Hepatocyte (in vitro differentiated cells): ENCODE data around the gene SBK2. TPM values are rescaled to one million over a fixed set of nuclear protein-coding genes. Genes with fewer than 3 reads are reported as not detected.

ENCODE experiments used
- DNase-seq: peaks from one replicate; pipeline ENCODE4 v3.0.0-alpha.2; 2016; ENCODE audit warnings: low spot score
- H2AFZ ChIP-seq: fragments of 200-600 bp; sonication (generic); 2 replicates; pipeline ENCODE4 v1.6.0; 2016; ENCODE audit warnings: antibody characterized with exemption, mild to moderate bottlenecking
- H3K27ac ChIP-seq: fragments of 200-600 bp; sonication (generic); 2 replicates; pipeline ENCODE4 v1.5.1; 2016; ENCODE audit warnings: mild to moderate bottlenecking
- H3K27me3 ChIP-seq: fragments of 200-600 bp; sonication (generic); 2 replicates; pipeline ENCODE4 v1.6.1; 2016
- H3K36me3 ChIP-seq: fragments of 200-600 bp; sonication (generic); replicated peaks from 2 replicates; pipeline ENCODE4 v1.5.1; 2016; ENCODE audit warnings: low read depth; ENCODE audit not compliant: insufficient read depth
- H3K4me1 ChIP-seq: fragments of 200-600 bp; sonication (generic); 2 replicates; pipeline ENCODE4 v1.5.1; 2016; ENCODE audit warnings: mild to moderate bottlenecking, moderate library complexity; ENCODE audit not compliant: insufficient read depth
- H3K4me2 ChIP-seq: fragments of 200-600 bp; sonication (generic); 2 replicates; pipeline ENCODE4 v1.6.0; 2016
- H3K4me3 ChIP-seq: fragments of 200-600 bp; sonication (generic); 2 replicates; pipeline ENCODE4 v1.5.1; 2016; ENCODE audit warnings: mild to moderate bottlenecking
- H3K79me2 ChIP-seq: fragments of 200-600 bp; sonication (generic); 2 replicates; pipeline ENCODE4 v1.6.0; 2017; ENCODE audit warnings: mild to moderate bottlenecking
- H3K9me2 ChIP-seq: fragments of 200-600 bp; sonication (generic); replicated peaks from 2 replicates; pipeline ENCODE4 v1.6.0; 2017; ENCODE audit warnings: mild to moderate bottlenecking; ENCODE audit not compliant: insufficient read depth
- H3K9me3 ChIP-seq: fragments of 200-600 bp; sonication (generic); 2 replicates; pipeline ENCODE4 v1.5.1; 2016; ENCODE audit warnings: low read depth, mild to moderate bottlenecking
- H4K20me1 ChIP-seq: fragments of 200-600 bp; sonication (generic); 2 replicates; pipeline ENCODE4 v1.6.0; 2016; ENCODE audit warnings: mild to moderate bottlenecking; ENCODE audit not compliant: insufficient read depth, poor library complexity, severe bottlenecking
- CTCF ChIP-seq: fragments of 200-600 bp; sonication (generic); IDR thresholded peaks from 2 replicates; pipeline ENCODE4 v1.5.1; 2016; ENCODE audit warnings: antibody characterized with exemption, mild to moderate bottlenecking; ENCODE audit not compliant: poor library complexity
- EZH2 ChIP-seq: fragments of 200-600 bp; sonication (generic); IDR thresholded peaks from 2 replicates; pipeline ENCODE4 v1.6.1; 2016; ENCODE audit warnings: antibody characterized with exemption, mild to moderate bottlenecking, borderline replicate concordance
- EZH2phosphoT487 ChIP-seq: fragments of 200-600 bp; sonication (generic); IDR thresholded peaks from one replicate; pipeline ENCODE4 v1.6.1; 2018; ENCODE audit warnings: antibody characterized with exemption, mild to moderate bottlenecking, low read depth, moderate library complexity; ENCODE audit not compliant: unreplicated experiment, severe bottlenecking
- WGBS: methylation state at CpG from one replicate; pipeline ENCODE4 v1.1.6; 2016; ENCODE audit warnings: low lambda C conversion rate; ENCODE audit errors: missing lambda C conversion rate; 5-methylcytosine and 5-hydroxymethylcytosine counted together
- polyA plus RNA-seq: library from polyadenylated mRNA; unstranded; fragments of >200 nt; fragmentation: Nextera tagmentation; extraction: Ambion mirVana; gene quantifications from 2 replicates; pipeline ENCODE4 v1.2.1, GENCODE V29; 2016
- total RNA-seq: library from RNA; depleted of rRNA; stranded (reverse); fragments of >200 nt; gene quantifications from 2 replicates; pipeline ENCODE4 v1.2.3, GENCODE V29; 2014

Gene SBK2
- total and polyA plus RNA-seq, 2 experiments from 2014 or later, result 0.30 to 0.51 TPM

GRCh38 chr19:55546822-55547614 is 10.1 kb upstream of the SBK2 start:
- no peak overlapping the region for H3K4me2 ChIP-seq
- H3K4me1 ChIP-seq, result no peaks in the 10 kb centered on the region
- peak; percentile 43 for DNase-seq
- no peak overlapping the region for H2AFZ ChIP-seq
- no peak for TF ChIP-seq EZH2
- TF ChIP-seq EZH2phosphoT487, result no peak
- TF ChIP-seq CTCF, result no peak
- H3K9me3 ChIP-seq, result no peaks in the 10 kb centered on the region
- no peaks in the 10 kb centered on the region for H3K36me3 ChIP-seq
- H3K27ac ChIP-seq, result peak overlapping the region; percentile 33
- H3K79me2 ChIP-seq, result no peaks in the 10 kb centered on the region
- H3K27me3 ChIP-seq, result no peaks in the 10 kb centered on the region
- no peaks in the 10 kb centered on the region for H3K9me2 ChIP-seq
- no peak overlapping the region for H3K4me3 ChIP-seq
- WGBS, result 67% methylated on average over 17 of the region's 17 CpGs
- H4K20me1 ChIP-seq, result no peaks in the 10 kb centered on the region

GRCh38 chr19:55546011-55546410 is 9.1 kb upstream of the SBK2 start:
- Histone ChIP-seq H3K9me2 (no peaks in the 10 kb centered on the region), H3K36me3 (no peaks in the 10 kb centered on the region), H3K27me3 (no peaks in the 10 kb centered on the region), H3K79me2 (no peaks in the 10 kb centered on the region), H3K4me1 (no peaks in the 10 kb centered on the region), H4K20me1 (no peaks in the 10 kb centered on the region), H3K27ac (no peak overlapping the region), H3K4me2 (no peak overlapping the region), H2AFZ (no peak overlapping the region), H3K9me3 (no peaks in the 10 kb centered on the region), H3K4me3 (no peak overlapping the region)
- no peak for DNase-seq
- WGBS, result 80% methylated on average over 7 of the region's 11 CpGs
- no peak for TF ChIP-seq EZH2phosphoT487
- no peak for TF ChIP-seq CTCF

- no peak within 1 kb of the TSS for H3K27ac ChIP-seq
- H3K79me2 ChIP-seq, result no peaks in the 10 kb centered on the region
- no peaks in the 10 kb centered on the region for H4K20me1 ChIP-seq
- DNase-seq, result no peak
- no peak within 1 kb of the TSS for H3K4me2 ChIP-seq
- H3K9me2 ChIP-seq, result no peaks in the 10 kb centered on the region
- H3K4me1 ChIP-seq, result no peaks in the 10 kb centered on the region
- H3K9me3 ChIP-seq, result no peaks in the 10 kb centered on the region
- H2AFZ ChIP-seq, result no peak within 1 kb of the TSS
- no peaks in the 10 kb centered on the region for H3K36me3 ChIP-seq
- TF ChIP-seq CTCF, result no peak
- TF ChIP-seq EZH2phosphoT487, result no peak
- no peak for TF ChIP-seq EZH2
- no peak within 1 kb of the TSS for H3K4me3 ChIP-seq
- H3K27me3 ChIP-seq, result no peaks in the 10 kb centered on the region
- WGBS, result 90% methylated on average over 10 of the region's 10 CpGs
These were observed 8.5 kb upstream of the SBK2 start, which contains the start of gene SBK3 for GRCh38 chr19:55545443-55545842. Gene SBK3 (minus strand): TSS chr19:55545543. CDS start chr19:55545543, 0 bp downstream.
